Esophagus muscularis mucosa (tissue), 4 donors: ENCODE results near the gene DLX3. TPM values are rescaled to one million over a fixed set of nuclear protein-coding genes. Genes with fewer than 3 reads are reported as not detected.
A peak's percentile ranks its signal among the peaks of the same experiment; 100 is the strongest.
"Not testable (repeated sequence)": the region's sequence is repeated elsewhere in the genome, so short reads cannot be mapped to it uniquely, and the experiment has no call there.

ENCODE experiments used
- DNase-seq: peaks from one replicate; pipeline ENCODE4 v3.0.0-alpha.2; 2017; ENCODE audit errors: extremely low spot score
- H3K27ac ChIP-seq, 4 donors: fragments of 200-600 bp; sonication (generic); replicated peaks in 1 of 4; 1 replicate in 3 of 4; 2 replicates in 1 of 4; pipeline ENCODE4 v1.5.1; 2016 to 2019; ENCODE audit warnings: mild to moderate bottlenecking in 1 of 4
- H3K27me3 ChIP-seq, 4 donors: fragments of 200-600 bp; sonication (generic); one replicate each; pipeline versions ENCODE4 v1.5.1 to v1.6.0; 2016 to 2019
- H3K36me3 ChIP-seq, 4 donors: fragments of 200-600 bp; sonication (generic); one replicate each; pipeline ENCODE4 v1.5.1; 2016 to 2019
- H3K4me1 ChIP-seq, 4 donors: fragments of 200-600 bp; sonication (generic); one replicate each; pipeline ENCODE4 v1.5.1; 2016 to 2019
- H3K4me3 ChIP-seq, 4 donors: fragments of 200-600 bp; sonication (generic); 1 replicate in 2 of 4; 2 replicates in 2 of 4; pipeline ENCODE4 v1.5.1; 2016 to 2019; ENCODE audit warnings: mild to moderate bottlenecking in 4 of 4, moderate library complexity in 1 of 4
- H3K9me3 ChIP-seq, 4 donors: fragments of 200-600 bp; sonication (generic); 1 replicate in 3 of 4; 2 replicates in 1 of 4; pipeline ENCODE4 v1.5.1; 2016 to 2019
- EP300 ChIP-seq: sonication (generic); formaldehyde crosslinking; IDR thresholded peaks from one replicate; pipeline ENCODE4 v1.6.1; 2017; ENCODE audit warnings: antibody characterized with exemption
- POLR2A ChIP-seq: fragments of 450-650 bp; IDR thresholded peaks from one replicate; pipeline ENCODE4 v1.6.1; 2017; ENCODE audit warnings: antibody characterized with exemption, moderate library complexity, mild to moderate bottlenecking, low read depth
- POLR2AphosphoS5 ChIP-seq, 2 donors: sonication (generic); formaldehyde crosslinking; IDR thresholded peaks; one replicate each; pipeline ENCODE4 v1.6.1; 2017; ENCODE audit warnings: antibody characterized with exemption in 2 of 2
- WGBS: methylation state at CpG from one replicate; pipeline ENCODE4 v1.1.5; 2018; 5-methylcytosine and 5-hydroxymethylcytosine counted together
- intact Hi-C: fragments of 100-400 bp; cut with DNase I; formaldehyde crosslinking; loops from one replicate; pipeline ENCODE4 v1.15.1; 2023
- total RNA-seq, 4 donors: library from RNA; depleted of rRNA; stranded (reverse); fragments of >200 nt; gene quantifications; one replicate each; pipeline versions ENCODE4 v1.1.0 to v1.2.1, GENCODE V29; 2016
- TF ChIP-seq, protein P1 (sequence below), 3 experiments: fragments of 200-600 bp in 2 of 3; fragments of 450-650 bp in 1 of 3; sonication (generic) in 2 of 3; IDR thresholded peaks; one replicate each; pipeline ENCODE4 v1.5.1; 2017 to 2019; ENCODE audit warnings: antibody characterized with exemption in 3 of 3, mild to moderate bottlenecking in 2 of 3, moderate library complexity in 1 of 3

Gene DLX3
- under 1 TPM in 1 of 4 donors, not detected in 3; 0.32 TPM for total RNA-seq

DNA sequence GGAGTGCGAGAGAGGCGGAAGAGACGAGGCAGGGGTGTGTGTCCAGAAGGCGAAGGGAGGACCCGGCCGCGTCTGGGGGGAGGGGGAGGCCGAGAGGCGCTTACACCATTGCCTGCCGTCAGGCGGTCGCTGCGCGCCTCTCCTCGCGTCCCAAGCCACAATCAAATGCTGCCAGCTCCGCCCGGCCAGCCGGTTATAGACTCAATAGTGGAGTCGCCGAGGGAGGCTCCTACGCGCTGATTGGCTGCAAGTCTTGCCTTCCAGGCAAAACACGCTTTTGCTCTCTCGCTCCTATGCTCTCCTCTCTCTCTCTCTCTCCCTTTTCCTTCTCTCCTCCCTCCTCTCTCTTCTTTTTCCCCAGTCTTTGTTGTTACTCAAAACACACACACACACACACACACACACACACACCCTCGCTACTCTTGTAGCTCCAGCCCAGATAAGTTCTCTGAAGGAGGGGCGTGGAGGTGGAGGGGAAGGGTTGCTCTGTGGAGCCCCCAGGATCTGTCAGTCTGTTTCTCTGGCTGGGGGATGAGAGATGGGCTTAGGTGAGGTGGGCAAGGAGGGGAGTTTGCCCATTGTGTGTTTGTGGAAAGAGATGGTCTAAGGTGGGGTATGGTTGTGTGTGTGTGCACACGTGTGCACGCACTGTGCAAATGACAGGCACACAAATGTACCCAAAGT lies at the start of gene DLX3:
Gene DLX3, minus strand, starts transcription at position 170 of the 684 bp plus-strand sequence. CDS start 226 bp downstream, outside the sequence.
- TF ChIP-seq, protein P1, sequence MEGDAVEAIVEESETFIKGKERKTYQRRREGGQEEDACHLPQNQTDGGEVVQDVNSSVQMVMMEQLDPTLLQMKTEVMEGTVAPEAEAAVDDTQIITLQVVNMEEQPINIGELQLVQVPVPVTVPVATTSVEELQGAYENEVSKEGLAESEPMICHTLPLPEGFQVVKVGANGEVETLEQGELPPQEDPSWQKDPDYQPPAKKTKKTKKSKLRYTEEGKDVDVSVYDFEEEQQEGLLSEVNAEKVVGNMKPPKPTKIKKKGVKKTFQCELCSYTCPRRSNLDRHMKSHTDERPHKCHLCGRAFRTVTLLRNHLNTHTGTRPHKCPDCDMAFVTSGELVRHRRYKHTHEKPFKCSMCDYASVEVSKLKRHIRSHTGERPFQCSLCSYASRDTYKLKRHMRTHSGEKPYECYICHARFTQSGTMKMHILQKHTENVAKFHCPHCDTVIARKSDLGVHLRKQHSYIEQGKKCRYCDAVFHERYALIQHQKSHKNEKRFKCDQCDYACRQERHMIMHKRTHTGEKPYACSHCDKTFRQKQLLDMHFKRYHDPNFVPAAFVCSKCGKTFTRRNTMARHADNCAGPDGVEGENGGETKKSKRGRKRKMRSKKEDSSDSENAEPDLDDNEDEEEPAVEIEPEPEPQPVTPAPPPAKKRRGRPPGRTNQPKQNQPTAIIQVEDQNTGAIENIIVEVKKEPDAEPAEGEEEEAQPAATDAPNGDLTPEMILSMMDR (IDR thresholded peaks at IDR 0.05): no peak
- peak; percentile 65 to 86 for TF ChIP-seq POLR2AphosphoS5 (IDR thresholded peaks at IDR 0.05)
- WGBS: 5% methylated on average over 14 of the region's 29 CpGs
- intact Hi-C loops: loop anchor here (10.0 kb wide), 1 partner anchor 420 kb away; the partner anchor contains the start of gene NXPH3
- peaks cover 2 to 99% (median 51%) of the 10 kb centered on the region in 4 donors for H3K27me3 ChIP-seq
- H3K36me3 ChIP-seq: no peaks in the 10 kb centered on the region
- H3K27ac ChIP-seq: peak within 1 kb of the TSS in 1 of 4 donors; percentile 60
- peak within 1 kb of the TSS; percentile 49 to 67 (median 58) for H3K4me3 ChIP-seq
- DNase-seq: no peak
- H3K9me3 ChIP-seq: no peaks in the 10 kb centered on the region
- peaks cover 34 to 54% (median 41%) of the 10 kb centered on the region in 4 donors for H3K4me1 ChIP-seq

DNA sequence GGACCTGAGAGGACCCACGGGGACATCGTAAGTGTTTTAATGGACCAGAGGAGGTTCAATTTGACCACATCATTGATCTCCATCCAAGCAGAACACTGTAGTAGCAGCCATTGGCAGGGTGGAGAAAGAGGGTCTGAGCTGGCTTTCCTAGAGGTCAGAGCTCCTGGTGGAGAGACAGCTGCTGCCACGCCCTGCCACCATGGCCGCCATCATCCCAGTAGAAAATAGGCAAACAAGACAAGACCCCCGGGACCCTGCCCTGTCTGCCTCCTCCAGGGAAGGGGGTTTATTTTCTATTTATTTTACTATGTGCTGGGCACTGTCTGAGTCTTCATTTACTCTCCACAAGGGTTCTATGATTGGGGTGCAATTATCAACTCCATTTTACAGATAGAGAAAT lies 49.5 kb upstream of the DLX3 start:
- TF ChIP-seq POLR2AphosphoS5 (IDR thresholded peaks at IDR 0.05) (no peak), POLR2A (no peak), EP300 (no peak)
- TF ChIP-seq, protein P1 (IDR thresholded peaks at IDR 0.05): no peak
- intact Hi-C loops: no loop called here
- Histone ChIP-seq H3K27me3 (no peaks in the 10 kb centered on the region), H3K4me1 (peaks cover 15 to 40% (median 35%) of the 10 kb centered on the region in 4 donors), H3K36me3 (no peaks in the 10 kb centered on the region), H3K27ac (peak overlapping the region in 2 of 4 donors; percentile 14 to 54), H3K4me3 (no peak overlapping the region), H3K9me3 (no peaks in the 10 kb centered on the region)
- 98% methylated on average over 5 of the region's 5 CpGs for WGBS
- DNase-seq: no peak

DNA sequence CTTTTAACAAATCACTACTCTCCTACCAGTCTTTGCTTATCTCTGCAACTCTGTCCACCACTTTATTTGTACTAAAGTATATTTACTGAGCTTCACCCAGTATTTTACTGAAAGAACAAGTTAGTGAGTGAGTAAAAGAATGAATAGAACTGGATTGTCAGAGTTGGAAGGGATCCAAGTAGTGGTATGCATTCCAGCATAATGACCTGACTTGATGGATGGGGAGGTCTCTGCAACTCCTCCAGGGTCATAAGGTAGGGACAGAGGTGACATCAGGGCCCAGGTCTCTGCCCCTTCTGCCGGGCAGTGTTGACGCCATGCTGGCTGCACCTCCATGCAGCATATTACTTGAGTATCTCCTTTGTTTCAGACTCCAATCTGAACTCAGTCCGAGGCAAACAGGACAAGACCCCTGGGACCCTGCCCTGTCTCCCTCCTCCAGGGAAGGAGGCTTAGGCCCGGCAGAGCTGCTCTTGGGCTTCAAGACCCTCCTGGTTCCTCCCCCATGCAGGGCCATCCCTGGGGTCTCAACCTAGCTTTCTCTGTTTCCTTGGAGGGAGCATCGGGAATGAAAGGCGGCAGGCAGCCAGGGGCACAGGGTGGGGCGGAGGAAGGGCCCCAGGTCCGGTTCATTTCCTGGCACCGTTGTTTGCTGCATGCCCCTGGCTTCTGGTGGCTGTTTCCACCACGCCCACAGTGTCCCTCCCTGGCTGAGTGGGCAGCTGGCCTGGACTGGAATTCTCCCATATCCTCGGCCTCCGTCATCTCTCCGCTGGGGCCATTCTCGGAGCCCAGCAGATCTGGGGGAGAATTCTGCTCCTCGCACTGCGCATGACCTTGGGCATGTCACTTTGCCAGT lies 48.5 kb upstream of the DLX3 start:
- Histone ChIP-seq H3K9me3 (no peaks in the 10 kb centered on the region), H3K27me3 (no peaks in the 10 kb centered on the region), H3K36me3 (no peaks in the 10 kb centered on the region), H3K4me3 (no peak overlapping the region), H3K4me1 (peaks cover 15 to 43% (median 36%) of the 10 kb centered on the region in 4 donors), H3K27ac (peak overlapping the region in 3 of 4 donors; percentile 3 to 20 (median 14))
- 69% methylated on average over 13 of the region's 16 CpGs for WGBS
- DNase-seq: no peak
- no peak for TF ChIP-seq EP300
- peak; percentile 15 to 49 for TF ChIP-seq POLR2AphosphoS5 (IDR thresholded peaks at IDR 0.05)
- intact Hi-C loops: no loop called here

DNA sequence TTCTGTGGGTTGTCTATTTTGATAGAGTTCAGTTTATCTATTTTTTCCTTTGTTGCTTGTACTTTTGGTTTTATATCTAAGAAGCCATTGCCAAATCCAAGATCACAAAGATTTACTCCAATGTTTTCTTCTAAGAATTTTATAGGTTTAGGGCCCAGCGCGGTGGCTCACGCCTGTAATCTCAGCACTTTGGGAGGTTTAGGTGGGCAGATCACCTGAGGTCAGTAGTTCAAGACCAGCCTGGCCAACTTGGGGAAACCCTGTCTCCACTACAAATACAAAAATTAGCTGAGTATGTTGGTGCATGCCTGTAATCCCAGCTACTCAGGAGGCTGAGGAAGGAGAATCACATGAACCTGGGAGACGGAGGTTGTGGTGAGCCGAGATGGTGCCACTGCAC lies 47.2 kb upstream of the DLX3 start:
- TF ChIP-seq EP300 (no peak), POLR2A (no peak), POLR2AphosphoS5 (IDR thresholded peaks at IDR 0.05) (no peak)
- TF ChIP-seq, protein P1 (IDR thresholded peaks at IDR 0.05): no peak
- peaks cover 20 to 49% (median 40%) of the 10 kb centered on the region in 4 donors for H3K4me1 ChIP-seq
- WGBS: 98% methylated on average over 5 of the region's 5 CpGs
- H3K36me3 ChIP-seq: no peaks in the 10 kb centered on the region
- intact Hi-C loops: no loop called here
- H3K27ac ChIP-seq: no peak overlapping the region
- no peak for DNase-seq
- no peaks in the 10 kb centered on the region for H3K27me3 ChIP-seq
- no peak overlapping the region for H3K4me3 ChIP-seq
- H3K9me3 ChIP-seq: no peaks in the 10 kb centered on the region

DNA sequence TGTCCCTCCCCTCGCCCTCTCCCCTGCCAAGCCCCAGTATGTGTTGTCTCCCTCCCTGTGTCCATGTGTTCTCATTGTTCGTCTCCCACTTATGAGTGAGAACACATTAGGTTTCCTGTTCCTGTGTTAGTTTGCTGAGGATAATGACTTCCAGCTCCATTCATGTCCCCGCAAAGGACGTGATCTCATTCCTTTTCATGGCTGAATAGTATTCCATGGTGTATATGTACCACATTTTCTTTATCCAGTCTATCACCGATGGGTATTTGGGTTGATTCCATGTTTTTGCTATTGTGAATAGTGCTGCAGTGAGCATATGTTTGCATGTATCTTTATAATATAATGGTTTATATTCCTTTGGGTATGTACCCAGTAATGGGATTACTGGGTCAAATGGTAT lies 45.5 kb upstream of the DLX3 start:
- H3K36me3 ChIP-seq, H3K27ac ChIP-seq, DNase-seq, H3K4me3 ChIP-seq, H3K27me3 ChIP-seq, intact Hi-C loops, H3K9me3 ChIP-seq: not testable (repeated sequence)
- 90% methylated on average over 5 of the region's 5 CpGs for WGBS
- H3K4me1 ChIP-seq: peaks cover 21 to 56% (median 50%) of the 10 kb centered on the region in 4 donors
